ENCODE data around the gene RNF32. TPM values are rescaled to one million over a fixed set of nuclear protein-coding genes. Genes with fewer than 3 reads are reported as not detected.

RNF32 gene
- total RNA-seq, 4 donors from 2014 or later: 0.85 TPM; not detected in 3

GRCh38 chr7:156608173-156608478 lies 32.4 kb upstream of the RNF32 start:
- Histone ChIP-seq H3K27me3 (peaks cover 5 to 21% (median 11%) of the 10 kb centered on the region in 3 donors), H3K36me3 (no peaks in the 10 kb centered on the region), H3K27ac (no peak overlapping the region), H3K4me3 (peak overlapping the region; percentile 28 to 51 (median 42)), H3K9me3 (no peaks in the 10 kb centered on the region), H3K4me1 (no peaks in the 10 kb centered on the region)
- TF ChIP-seq POLR2A (IDR thresholded peaks at IDR 0.05): no peak
- ATAC-seq: no peak
- in situ Hi-C loops (cut with MboI; ENCODE audit: low sequenced_read_pairs in 4 of 4): no loop called here
- intact Hi-C loops (cut with DNase I; ENCODE audit: low total_unique reads): no loop called here
- DNase-seq: no peak

GRCh38 chr7:156609010-156609877 lies 31.3 kb upstream of the RNF32 start:
- Histone ChIP-seq H3K27me3 (peaks cover 6 to 21% (median 11%) of the 10 kb centered on the region in 3 donors), H3K9me3 (no peaks in the 10 kb centered on the region), H3K36me3 (no peaks in the 10 kb centered on the region), H3K4me1 (no peaks in the 10 kb centered on the region), H3K4me3 (no peak overlapping the region), H3K27ac (peak overlapping the region; percentile 7 to 63 (median 46))
- DNase-seq (no peak), ATAC-seq (peak; percentile 64 to 77)
- intact Hi-C loops (cut with DNase I; ENCODE audit: low total_unique reads) (no loop called here), in situ Hi-C loops (cut with MboI; ENCODE audit: low sequenced_read_pairs in 4 of 4) (no loop called here)
- TF ChIP-seq CTCF (IDR thresholded peaks at IDR 0.05 in 4 of 5, conservative IDR thresholded peaks at IDR 0.05 in 1 of 5): no peak
- TF ChIP-seq POLR2A (IDR thresholded peaks at IDR 0.05): no peak

GRCh38 chr7:156610130-156610529 lies 30.4 kb upstream of the RNF32 start:
- H3K36me3 ChIP-seq: no peaks in the 10 kb centered on the region
- H3K9me3 ChIP-seq: no peaks in the 10 kb centered on the region
- in situ Hi-C loops (cut with MboI; ENCODE audit: low sequenced_read_pairs in 4 of 4): no loop called here
- no peaks in the 10 kb centered on the region for H3K4me1 ChIP-seq
- intact Hi-C loops (cut with DNase I; ENCODE audit: low total_unique reads): no loop called here
- DNase-seq (no peak), ATAC-seq (no peak)
- peaks cover 13 to 21% (median 15%) of the 10 kb centered on the region in 3 donors for H3K27me3 ChIP-seq
- H3K4me3 ChIP-seq: no peak overlapping the region
- H3K27ac ChIP-seq: no peak overlapping the region
- TF ChIP-seq POLR2A (IDR thresholded peaks at IDR 0.05) (no peak), CTCF (IDR thresholded peaks at IDR 0.05 in 4 of 5, conservative IDR thresholded peaks at IDR 0.05 in 1 of 5) (no peak)

GRCh38 chr7:156610601-156611000 lies 30.0 kb upstream of the RNF32 start:
- no peak overlapping the region for H3K27ac ChIP-seq
- intact Hi-C loops (cut with DNase I; ENCODE audit: low total_unique reads) (no loop called here), in situ Hi-C loops (cut with MboI; ENCODE audit: low sequenced_read_pairs in 4 of 4) (no loop called here)
- ATAC-seq: no peak
- TF ChIP-seq POLR2A (IDR thresholded peaks at IDR 0.05) (no peak), CTCF (IDR thresholded peaks at IDR 0.05 in 4 of 5, conservative IDR thresholded peaks at IDR 0.05 in 1 of 5) (no peak)
- no peak overlapping the region for H3K4me3 ChIP-seq
- no peaks in the 10 kb centered on the region for H3K4me1 ChIP-seq
- H3K27me3 ChIP-seq: peaks cover 14 to 21% (median 17%) of the 10 kb centered on the region in 3 donors
- no peaks in the 10 kb centered on the region for H3K9me3 ChIP-seq
- no peaks in the 10 kb centered on the region for H3K36me3 ChIP-seq
- DNase-seq: no peak

GRCh38 chr7:156611014-156612010 lies 29.3 kb upstream of the RNF32 start:
- in situ Hi-C loops (cut with MboI; ENCODE audit: low sequenced_read_pairs in 4 of 4): no loop called here
- no peak for DNase-seq
- H3K9me3 ChIP-seq: no peaks in the 10 kb centered on the region
- H3K27me3 ChIP-seq: peaks cover 17 to 22% (median 20%) of the 10 kb centered on the region in 3 donors
- no peak for ATAC-seq
- intact Hi-C loops (cut with DNase I; ENCODE audit: low total_unique reads): no loop called here
- H3K4me1 ChIP-seq: no peaks in the 10 kb centered on the region
- TF ChIP-seq CTCF (IDR thresholded peaks at IDR 0.05 in 4 of 5, conservative IDR thresholded peaks at IDR 0.05 in 1 of 5) (no peak), POLR2A (IDR thresholded peaks at IDR 0.05) (no peak)
- no peak overlapping the region for H3K4me3 ChIP-seq
- H3K27ac ChIP-seq: no peak overlapping the region
- H3K36me3 ChIP-seq: no peaks in the 10 kb centered on the region
